ENCODE data around the gene CDC42EP1. TPM values are rescaled to one million over a fixed set of nuclear protein-coding genes. Genes with fewer than 3 reads are reported as not detected.

The CDC42EP1 gene
- total RNA-seq, 1 donor, result 35.5 TPM

- peaks cover 24% of the 10 kb centered on the region for H3K36me3 ChIP-seq (ENCODE audit: insufficient read depth, low read length)
- peak; percentile 48 for DNase-seq (ENCODE audit: insufficient read length, low spot score, missing footprints)
These were observed 44.4 kb upstream of the CDC42EP1 start for GRCh38 chr22:37515901-37516300.

DNA sequence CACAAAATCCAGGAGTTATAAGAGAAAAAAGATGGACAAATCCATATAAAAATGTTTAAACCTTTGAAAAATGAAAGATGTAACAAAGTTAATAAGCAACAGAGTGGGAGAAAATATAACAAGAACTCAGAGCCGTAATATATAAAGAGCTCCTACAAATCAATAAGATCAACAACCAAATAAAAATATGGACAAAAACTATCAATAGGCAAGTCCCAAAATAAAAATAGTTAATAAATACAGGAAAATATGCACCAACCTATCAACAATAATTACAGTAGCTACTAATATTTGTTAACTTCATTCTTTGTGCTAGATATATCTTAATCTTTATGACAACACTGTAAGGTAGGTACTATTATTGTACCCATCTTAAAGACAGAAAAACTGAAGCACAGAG is 43.8 kb upstream of the CDC42EP1 start:
- TF ChIP-seq CTCF (IDR thresholded peaks at IDR 0.05; ENCODE audit: extremely low read depth, low read depth, low read length), result no peak
- no peaks in the 10 kb centered on the region for H3K27me3 ChIP-seq (ENCODE audit: insufficient read depth, low read length)
- no peak overlapping the region for H2AFZ ChIP-seq (ENCODE audit: low read length)
- DNase-seq (ENCODE audit: insufficient read length, low spot score, missing footprints), result peak; percentile 51
- no peaks in the 10 kb centered on the region for H3K9me3 ChIP-seq (ENCODE audit: low read depth, low read length)
- peaks cover 24% of the 10 kb centered on the region for H3K36me3 ChIP-seq (ENCODE audit: insufficient read depth, low read length)
- H3K4me3 ChIP-seq (ENCODE audit: insufficient read depth, low read length), result no peak overlapping the region
- peaks cover 15% of the 10 kb centered on the region for H4K20me1 ChIP-seq (ENCODE audit: insufficient read depth, low read length)
- H3K4me1 ChIP-seq (ENCODE audit: insufficient read depth, low read length), result peaks cover 22% of the 10 kb centered on the region
- H3K4me2 ChIP-seq (ENCODE audit: insufficient read depth, low read length), result no peak overlapping the region
- no peak overlapping the region for H3K27ac ChIP-seq (ENCODE audit: low read depth, low read length)
- peaks cover 22% of the 10 kb centered on the region for H3K79me2 ChIP-seq (ENCODE audit: insufficient read depth, low read length)

More at GRCh38 chr22:37515901-37516300, 44.4 kb upstream of the CDC42EP1 start:
- Histone ChIP-seq H2AFZ (ENCODE audit: low read length) (no peak overlapping the region), H3K79me2 (ENCODE audit: insufficient read depth, low read length) (peaks cover 22% of the 10 kb centered on the region), H3K9me3 (ENCODE audit: low read depth, low read length) (no peaks in the 10 kb centered on the region), H3K4me2 (ENCODE audit: insufficient read depth, low read length) (no peak overlapping the region), H3K27ac (ENCODE audit: low read depth, low read length) (no peak overlapping the region), H3K4me1 (ENCODE audit: insufficient read depth, low read length) (peaks cover 23% of the 10 kb centered on the region), H3K27me3 (ENCODE audit: insufficient read depth, low read length) (no peaks in the 10 kb centered on the region), H3K4me3 (ENCODE audit: insufficient read depth, low read length) (no peak overlapping the region), H4K20me1 (ENCODE audit: insufficient read depth, low read length) (peaks cover 16% of the 10 kb centered on the region)
- TF ChIP-seq CTCF (IDR thresholded peaks at IDR 0.05; ENCODE audit: extremely low read depth, low read depth, low read length), result no peak

- Histone ChIP-seq H3K4me2 (ENCODE audit: insufficient read depth, low read length) (peak overlapping the region; percentile 87), H3K79me2 (ENCODE audit: insufficient read depth, low read length) (peaks cover 18% of the 10 kb centered on the region), H3K9me3 (ENCODE audit: low read depth, low read length) (no peaks in the 10 kb centered on the region), H3K4me1 (ENCODE audit: insufficient read depth, low read length) (peaks cover 8% of the 10 kb centered on the region), H3K27me3 (ENCODE audit: insufficient read depth, low read length) (no peaks in the 10 kb centered on the region), H3K27ac (ENCODE audit: low read depth, low read length) (no peak overlapping the region), H3K36me3 (ENCODE audit: insufficient read depth, low read length) (peaks cover 24% of the 10 kb centered on the region), H3K4me3 (ENCODE audit: insufficient read depth, low read length) (peak overlapping the region; percentile 81), H2AFZ (ENCODE audit: low read length) (peak overlapping the region; percentile 70), H4K20me1 (ENCODE audit: insufficient read depth, low read length) (peaks cover 5% of the 10 kb centered on the region)
- peak; percentile 87 for DNase-seq (ENCODE audit: insufficient read length, low spot score, missing footprints)
- TF ChIP-seq CTCF (IDR thresholded peaks at IDR 0.05; ENCODE audit: extremely low read depth, low read depth, low read length), result no peak
These were observed 42.3 kb upstream of the CDC42EP1 start for GRCh38 chr22:37517826-37518450.

DNA sequence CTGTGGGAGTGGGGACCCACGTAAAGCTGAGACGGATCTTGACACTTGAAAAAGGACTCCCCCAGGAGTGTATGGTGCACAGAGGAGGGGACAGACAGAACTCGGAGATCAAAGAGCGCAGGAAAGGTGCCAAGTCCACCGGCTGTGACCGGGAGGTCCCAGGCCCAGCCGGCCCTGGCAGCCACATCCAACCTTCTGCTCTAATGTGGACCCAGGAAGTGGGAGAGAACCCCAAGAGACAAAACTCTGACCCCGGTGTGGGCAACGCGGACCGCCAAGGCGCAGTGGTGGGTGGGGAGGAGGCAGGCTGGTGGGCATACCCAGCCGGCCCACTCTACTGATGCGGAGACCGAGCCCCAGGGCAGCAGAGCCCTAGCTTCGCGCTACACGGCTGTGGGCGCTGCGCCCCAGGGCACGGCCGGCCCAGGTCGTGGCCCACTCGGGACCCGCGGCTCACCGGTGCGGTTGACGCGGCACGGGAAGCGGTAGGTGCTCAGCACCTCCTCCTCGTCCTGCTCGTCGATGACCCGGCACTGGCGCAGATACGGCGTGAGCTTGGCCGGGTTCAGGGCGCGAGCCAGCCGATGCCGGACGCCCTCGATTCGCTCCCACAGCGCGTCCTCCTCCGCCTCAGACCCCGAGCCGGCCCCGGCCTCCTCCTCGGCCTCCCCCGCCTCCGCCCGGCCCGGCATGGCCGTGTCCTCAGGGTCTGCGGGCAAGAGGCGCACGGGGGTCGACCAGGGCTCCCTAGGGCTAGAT is 41.6 kb upstream of the CDC42EP1 start:
- H3K79me2 ChIP-seq (ENCODE audit: insufficient read depth, low read length), result peaks cover 18% of the 10 kb centered on the region
- no peak for TF ChIP-seq CTCF (IDR thresholded peaks at IDR 0.05; ENCODE audit: extremely low read depth, low read depth, low read length)
- DNase-seq (ENCODE audit: insufficient read length, low spot score, missing footprints), result peak; percentile 54

More for the DNA sequence above, 41.6 kb upstream of the CDC42EP1 start:
- peak overlapping the region; percentile 87 for H3K4me2 ChIP-seq (ENCODE audit: insufficient read depth, low read length)
- peak overlapping the region; percentile 81 for H3K4me3 ChIP-seq (ENCODE audit: insufficient read depth, low read length)
- H3K27me3 ChIP-seq (ENCODE audit: insufficient read depth, low read length), result no peaks in the 10 kb centered on the region
- peaks cover 6% of the 10 kb centered on the region for H3K4me1 ChIP-seq (ENCODE audit: insufficient read depth, low read length)
- peak overlapping the region; percentile 41 for H3K27ac ChIP-seq (ENCODE audit: low read depth, low read length)
- peaks cover 24% of the 10 kb centered on the region for H3K36me3 ChIP-seq (ENCODE audit: insufficient read depth, low read length)
- peak overlapping the region; percentile 70 for H2AFZ ChIP-seq (ENCODE audit: low read length)
- peaks cover 4% of the 10 kb centered on the region for H4K20me1 ChIP-seq (ENCODE audit: insufficient read depth, low read length)
- no peaks in the 10 kb centered on the region for H3K9me3 ChIP-seq (ENCODE audit: low read depth, low read length)
